Subcutaneous adipose tissue (tissue), 4 donors: ENCODE measurements around the gene GH1. TPM values are rescaled to one million over a fixed set of nuclear protein-coding genes. Genes with fewer than 3 reads are reported as not detected.

Experiments used
- total RNA-seq, 4 donors: library from RNA; depleted of rRNA; stranded (reverse); fragments of >200 nt; gene quantifications; one replicate each; pipeline ENCODE4 v1.1.0, GENCODE V29; 2016
- TF ChIP-seq, protein P1 (sequence below): fragments of 450-650 bp; IDR thresholded peaks from one replicate; pipeline ENCODE4 v1.5.1; 2016; ENCODE audit warnings: low read depth, mild to moderate bottlenecking, control low read depth, antibody characterized with exemption, moderate library complexity

The GH1 gene
- total RNA-seq, 4 donors from 2014 or later: not detected

DNA sequence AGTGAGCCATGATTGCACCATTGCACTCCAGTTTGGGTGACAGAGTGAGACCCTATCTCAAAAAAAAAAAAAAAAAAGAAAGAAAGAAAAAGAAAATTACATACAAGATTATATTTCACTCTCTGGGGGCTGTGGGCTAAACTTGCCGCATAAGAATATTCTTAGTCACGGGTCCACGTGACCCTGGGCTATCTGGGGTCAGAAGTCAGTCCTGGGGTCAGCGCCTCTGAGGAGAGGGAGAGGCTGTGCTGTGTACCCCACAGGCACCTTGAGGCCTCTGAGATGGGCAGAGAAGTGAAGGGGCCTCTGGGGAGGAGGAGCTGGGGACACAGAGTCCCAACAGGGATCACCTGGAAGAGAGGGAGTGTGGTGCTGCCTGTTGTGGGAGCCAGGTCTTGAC, 19.3 kb upstream of the GH1 start:
- TF ChIP-seq, protein P1, sequence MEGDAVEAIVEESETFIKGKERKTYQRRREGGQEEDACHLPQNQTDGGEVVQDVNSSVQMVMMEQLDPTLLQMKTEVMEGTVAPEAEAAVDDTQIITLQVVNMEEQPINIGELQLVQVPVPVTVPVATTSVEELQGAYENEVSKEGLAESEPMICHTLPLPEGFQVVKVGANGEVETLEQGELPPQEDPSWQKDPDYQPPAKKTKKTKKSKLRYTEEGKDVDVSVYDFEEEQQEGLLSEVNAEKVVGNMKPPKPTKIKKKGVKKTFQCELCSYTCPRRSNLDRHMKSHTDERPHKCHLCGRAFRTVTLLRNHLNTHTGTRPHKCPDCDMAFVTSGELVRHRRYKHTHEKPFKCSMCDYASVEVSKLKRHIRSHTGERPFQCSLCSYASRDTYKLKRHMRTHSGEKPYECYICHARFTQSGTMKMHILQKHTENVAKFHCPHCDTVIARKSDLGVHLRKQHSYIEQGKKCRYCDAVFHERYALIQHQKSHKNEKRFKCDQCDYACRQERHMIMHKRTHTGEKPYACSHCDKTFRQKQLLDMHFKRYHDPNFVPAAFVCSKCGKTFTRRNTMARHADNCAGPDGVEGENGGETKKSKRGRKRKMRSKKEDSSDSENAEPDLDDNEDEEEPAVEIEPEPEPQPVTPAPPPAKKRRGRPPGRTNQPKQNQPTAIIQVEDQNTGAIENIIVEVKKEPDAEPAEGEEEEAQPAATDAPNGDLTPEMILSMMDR: no peak

DNA sequence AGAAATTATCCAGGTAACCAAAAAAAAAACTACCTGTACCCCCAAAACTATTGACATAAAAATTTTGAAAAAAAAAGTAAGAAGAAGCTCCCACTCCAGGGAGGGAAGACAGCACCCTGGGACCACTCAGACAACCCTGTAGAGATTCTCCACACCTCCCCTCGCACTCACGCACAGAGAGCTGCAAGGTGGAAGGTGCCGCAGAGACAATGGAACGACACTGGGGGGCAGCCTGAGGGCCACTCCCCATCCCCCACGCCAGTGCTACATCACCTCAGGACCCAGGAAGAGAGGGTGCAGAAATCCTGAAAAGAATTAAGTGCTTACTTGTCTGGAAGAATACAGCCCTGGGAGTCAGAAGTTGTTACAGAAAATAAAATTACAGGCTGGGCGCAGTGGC, 18.7 kb upstream of the GH1 start:
- TF ChIP-seq, protein P1: no peak

DNA sequence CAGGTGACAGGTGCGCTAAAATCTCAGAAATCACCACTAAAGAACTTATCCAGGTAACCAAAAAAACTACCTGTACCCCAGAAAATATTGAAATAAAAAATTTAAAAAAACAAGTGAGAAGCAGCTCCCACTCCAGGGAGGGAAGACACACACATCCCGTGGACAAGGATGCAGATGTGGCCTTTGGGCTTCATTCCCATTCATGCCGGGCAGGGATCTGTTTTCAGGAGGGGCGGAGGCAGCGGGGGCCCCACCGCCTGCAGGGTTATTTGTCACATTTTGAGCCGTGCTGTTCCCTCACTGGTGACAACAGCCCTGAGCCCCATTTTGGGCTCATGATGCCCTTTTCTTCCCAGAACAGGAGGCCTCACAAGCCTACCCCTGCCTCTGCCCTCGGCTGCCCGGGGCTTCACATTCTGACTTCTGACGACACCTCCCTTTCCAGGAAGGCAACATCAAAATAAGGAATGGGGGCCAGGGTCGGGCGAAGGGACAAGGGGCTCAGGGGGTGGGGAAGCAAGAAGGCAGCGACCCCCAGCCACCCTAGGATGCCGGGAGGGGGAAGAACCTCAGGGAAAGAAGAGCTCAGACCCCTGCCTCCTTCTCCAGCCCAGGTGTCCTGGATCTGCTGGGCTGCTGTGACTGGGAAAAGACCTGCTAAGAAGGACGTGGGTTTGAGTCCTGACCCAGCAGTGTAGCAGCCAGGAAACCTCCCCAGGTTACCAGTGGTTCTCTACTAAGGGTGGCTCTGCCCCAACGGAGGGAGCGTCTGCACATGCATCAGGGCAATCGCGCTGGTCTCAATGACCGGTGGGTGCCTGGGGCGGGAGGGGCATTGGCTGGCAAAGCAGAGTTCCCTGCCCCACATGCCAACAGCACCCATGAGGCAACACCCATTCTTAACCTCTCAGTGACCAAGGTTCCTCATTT, 15.8 kb upstream of the GH1 start:
- TF ChIP-seq, protein P1: no peak

DNA sequence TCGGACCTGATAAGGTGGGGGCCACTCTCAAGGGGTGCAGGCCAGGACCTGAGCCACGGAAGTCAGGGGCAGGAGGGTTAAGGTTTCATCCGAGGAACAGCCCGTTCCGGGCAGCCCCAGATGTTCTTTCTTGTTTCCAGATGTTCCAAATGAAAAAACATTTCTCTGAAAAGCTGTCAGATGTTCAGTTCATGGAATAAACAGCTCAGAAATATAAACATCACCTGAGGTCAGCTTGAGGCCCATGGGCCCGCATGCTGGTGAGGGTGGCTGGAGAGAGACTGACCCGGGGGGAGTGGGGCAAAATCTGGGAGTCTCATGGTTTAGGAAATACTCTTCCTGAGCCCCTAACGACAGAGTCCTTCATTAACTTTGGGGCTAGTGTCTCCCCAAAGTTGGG, 15.0 kb upstream of the GH1 start:
- TF ChIP-seq, protein P1: no peak

DNA sequence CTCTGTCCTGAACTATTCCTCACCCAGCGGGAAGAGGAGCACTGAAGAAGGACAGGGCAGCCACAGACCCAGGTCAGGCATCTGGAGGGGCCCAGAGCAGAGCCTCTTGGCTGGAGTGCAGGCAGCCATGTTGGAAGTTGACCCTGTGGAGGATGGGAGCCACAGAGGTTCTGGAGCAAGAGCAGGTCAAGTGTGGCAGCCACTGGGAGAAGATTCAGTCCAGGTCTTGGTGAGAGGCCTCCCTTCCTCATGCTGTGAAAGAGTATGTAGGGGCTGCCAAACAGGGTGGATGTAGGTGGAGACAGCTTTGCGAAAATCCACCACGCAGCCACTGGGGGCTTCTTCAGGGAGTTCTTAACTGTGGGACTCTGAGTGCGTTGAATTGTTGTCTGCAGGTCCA, 14.1 kb upstream of the GH1 start:
- TF ChIP-seq, protein P1: no peak

DNA sequence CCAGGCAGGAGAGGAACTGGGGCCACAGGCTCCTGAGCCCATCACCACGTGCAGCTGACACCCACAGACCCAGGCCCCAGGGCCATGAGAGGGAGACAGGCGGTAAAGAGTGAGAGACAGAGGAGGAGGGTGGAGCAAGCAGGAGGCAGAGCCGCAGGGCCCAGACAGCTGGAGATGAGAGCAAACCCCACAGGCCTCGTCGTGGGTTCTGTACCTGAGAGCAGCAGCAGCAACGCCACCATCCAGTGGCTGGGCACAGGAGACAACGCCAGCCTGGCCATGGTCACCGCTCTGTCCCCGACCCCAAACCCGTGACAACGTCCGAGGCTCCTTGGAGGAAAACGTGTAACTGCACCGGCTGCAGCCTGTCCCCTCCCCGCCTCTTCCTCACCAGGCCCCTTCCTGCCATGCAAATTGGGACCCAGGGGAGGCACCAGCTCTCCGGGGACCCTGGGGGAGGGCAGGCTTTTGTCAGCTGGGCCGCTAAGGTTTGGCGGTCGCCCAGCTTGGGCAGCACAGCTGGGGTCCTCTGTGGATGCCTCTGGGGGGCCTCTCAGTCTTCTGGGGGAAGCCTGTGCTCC, 13.4 kb upstream of the GH1 start, which contains the start of gene CD79B:
TSS of gene CD79B (minus strand) at position 351 of the 581 bp plus-strand sequence. CDS start at position 281, 70 bp downstream.
- TF ChIP-seq, protein P1: no peak

DNA sequence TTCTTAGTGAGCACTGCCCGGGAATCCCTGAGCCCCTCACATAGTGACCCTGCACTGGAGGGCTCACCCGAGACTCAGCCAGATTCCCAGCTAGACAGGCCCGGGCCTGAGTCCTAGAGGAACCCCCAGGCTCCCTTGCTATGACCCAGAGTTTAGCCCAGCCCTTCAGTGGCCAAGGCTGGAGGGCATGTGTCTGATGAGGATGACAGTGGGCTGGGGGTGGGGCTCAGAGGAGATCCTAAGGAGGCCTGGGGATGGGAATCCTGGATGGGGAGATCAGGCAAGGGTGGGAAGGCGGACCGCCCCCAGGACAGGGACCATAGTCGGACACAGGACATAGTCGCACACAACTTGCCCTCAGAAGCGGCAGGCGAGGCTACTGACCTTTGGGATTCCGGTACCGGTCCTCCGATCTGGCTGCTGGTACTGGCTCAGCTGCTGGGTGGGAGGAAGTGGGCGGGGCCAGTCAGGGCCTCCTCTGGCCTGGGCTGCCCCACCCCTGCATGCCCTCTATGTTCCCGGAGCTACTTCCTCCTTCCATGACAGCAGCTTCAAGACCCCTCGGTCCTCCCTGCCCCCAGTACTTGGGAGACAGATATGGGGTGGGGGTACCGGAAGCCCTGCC, 12.4 kb upstream of the GH1 start:
- TF ChIP-seq, protein P1: no peak
